Activated CD4-positive, alpha-beta T cell treated with anti-CD3 and anti-CD28 coated beads for 24 hours (primary cell): ENCODE results near the gene EN1.

Experiments used
- DNase-seq, 2 donors: peaks; one replicate each; pipeline ENCODE4 v3.0.0-alpha.2; 2020; ENCODE audit warnings: low read depth in 2 of 2

EN1 gene

DNA sequence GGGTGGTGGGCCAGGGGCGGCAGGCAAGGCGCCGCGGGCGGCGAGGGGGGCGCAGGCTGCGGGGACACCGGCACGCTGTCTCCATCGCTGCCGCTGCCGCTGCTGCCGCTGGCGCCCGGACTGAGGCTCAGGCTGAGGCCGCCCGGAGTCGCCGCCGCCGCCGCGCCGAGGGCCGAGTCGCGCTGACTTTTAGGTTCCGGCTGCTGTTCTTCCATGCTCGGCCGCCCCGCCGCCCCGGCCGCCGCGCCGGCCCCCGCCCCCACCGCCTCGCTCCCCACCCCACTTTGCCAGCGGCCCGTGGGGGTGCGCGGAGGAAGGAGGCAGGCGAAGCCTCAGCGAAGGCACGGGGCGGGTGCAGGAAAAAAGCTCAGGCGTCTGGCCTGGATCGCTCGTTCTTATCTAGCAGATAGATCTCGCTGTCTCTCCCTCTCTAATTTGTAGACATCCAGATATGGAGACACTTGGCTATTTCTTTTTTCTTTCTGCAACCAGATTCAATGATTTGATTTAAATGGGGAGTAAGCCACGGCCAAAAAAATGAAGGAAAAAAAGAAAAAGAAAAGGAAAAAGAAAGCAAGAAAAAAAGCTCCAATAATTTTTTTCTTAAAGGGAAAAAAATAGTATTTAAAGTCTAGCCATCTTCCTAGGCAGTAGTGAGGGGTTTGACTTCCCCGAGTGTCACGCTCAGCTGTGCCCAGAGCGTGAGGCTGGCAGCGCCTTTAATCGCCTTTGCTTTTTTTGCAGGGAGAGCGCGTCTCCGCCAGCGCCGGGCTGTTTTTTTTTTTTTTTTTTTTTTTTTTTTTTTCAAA is at the start of gene EN1:
TSS of gene EN1 (minus strand) at position 696 of the 809 bp plus-strand sequence. CDS start at position 215, 481 bp downstream.
- no peak for DNase-seq

DNA sequence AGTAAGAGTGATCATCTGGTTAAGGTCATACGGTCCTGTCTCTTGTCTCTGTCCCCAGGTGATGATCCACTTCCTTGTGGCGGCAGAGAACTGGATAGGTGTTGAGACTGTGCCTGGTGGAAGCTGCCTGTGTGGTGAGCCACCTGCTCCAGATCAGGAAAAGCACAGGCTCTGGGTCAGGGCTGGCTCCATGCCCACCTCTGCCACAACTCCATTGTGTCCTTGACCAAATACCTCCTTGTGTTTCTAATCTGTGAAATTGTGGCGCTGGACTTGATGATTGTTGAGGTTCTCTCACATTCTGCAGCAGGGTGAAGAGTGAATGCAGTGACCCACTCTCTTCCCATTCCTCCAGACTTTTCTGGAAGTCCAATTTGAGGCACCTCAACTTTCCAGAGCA is 45.7 kb upstream of the EN1 start:
- no peak for DNase-seq

DNA sequence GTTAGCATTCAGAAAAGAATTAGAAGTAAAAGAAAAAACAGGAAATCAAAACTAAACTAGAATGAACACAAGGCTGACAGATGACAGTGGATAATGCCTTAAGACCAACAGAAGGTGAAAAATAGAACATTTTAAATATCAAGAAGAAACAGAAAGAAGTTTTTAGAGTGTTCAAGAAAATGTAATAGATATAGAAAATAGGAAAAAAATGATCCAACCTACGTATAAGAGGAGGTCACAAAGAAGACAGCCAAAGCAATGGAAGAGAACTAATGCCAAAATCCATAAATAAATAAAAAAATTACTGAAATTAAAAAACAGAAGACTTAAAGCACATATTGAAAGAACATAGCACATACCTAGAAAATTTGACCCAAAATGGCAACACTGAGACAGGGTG is 42.5 kb upstream of the EN1 start:
- DNase-seq, result no peak

DNA sequence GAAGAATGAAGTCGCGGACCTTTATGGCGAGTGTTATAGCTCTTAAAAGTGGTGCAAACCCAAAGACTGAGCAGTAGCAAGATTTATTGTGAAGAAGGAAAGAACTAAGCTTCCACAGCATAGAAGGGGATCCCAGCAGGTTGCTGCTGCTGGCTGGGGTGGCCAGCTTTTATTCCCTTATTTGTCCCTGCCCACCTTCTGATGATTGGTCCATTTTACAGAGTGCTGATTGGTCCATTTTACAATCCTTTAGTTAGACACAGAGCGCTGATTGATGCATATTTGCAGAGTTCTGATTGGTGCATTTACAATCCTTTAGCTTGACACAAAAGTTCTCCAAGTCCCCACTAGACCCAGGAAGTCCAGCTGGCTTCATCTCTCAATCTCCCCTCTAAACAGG is 36.3 kb upstream of the EN1 start:
- no peak for DNase-seq

DNA sequence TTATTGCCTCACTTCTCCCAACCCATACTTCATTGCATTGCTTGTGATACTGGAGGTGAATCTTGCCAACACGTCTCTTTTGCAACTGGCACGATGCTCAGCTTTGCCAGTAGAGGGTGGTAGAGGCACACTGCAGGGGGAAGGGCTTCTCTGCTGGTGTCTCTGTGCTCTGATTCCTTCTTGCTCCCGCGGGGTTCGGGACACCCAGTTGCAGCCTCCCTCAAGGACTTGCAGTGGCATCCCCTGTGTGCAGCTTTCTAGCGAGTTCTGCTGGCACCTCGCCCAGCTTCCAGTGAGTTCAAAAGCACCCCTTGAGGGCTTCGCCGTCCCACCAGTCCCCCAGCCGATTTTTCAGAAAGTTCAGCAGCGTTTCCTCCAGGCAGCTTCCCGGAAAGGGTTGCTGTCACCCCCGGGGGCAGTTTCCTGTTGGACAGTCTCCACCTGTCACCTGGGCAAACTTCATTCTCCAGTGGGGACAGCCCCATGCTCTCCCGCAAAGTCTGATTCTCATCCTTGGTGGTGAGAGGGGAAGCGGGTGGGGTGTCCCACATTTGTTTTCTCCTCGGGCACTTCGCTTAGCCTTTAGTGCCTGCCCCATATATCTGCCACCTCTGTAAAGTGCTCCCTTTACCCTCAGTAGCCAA is 35.4 kb upstream of the EN1 start:
- peak; percentile 37 to 52 for DNase-seq

DNA sequence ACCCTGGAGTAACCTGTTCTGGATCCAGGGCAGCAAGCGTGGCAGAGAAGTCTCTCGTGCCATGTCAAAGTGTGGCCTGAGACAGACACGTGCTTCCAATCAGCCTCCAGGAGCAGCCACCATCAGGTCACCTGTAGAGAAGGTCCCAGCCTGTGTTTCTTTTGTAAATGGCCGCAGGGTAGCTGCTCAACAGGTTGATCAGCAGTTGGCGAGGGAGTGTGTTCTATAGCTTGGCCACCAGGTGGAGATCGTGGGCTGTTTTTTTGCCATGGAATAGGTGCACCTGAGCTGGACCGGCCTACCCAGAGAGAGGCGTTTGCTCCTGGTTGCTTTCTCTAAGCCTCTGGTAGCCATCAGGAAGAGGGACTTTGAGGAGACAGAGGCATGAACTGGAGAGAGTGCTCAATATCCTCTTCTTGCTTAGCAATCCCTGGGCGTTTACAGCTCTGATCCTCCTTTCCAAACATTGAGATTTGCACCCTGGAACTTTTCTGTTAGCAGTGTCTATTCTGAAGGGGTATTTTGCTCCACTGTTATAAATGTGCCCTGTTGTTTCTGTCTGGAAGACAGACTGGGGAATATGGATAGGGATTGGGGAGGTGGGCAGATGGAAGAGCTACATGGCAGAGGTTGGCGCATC is 34.2 kb upstream of the EN1 start:
- DNase-seq, result peak; percentile 46 to 56

DNA sequence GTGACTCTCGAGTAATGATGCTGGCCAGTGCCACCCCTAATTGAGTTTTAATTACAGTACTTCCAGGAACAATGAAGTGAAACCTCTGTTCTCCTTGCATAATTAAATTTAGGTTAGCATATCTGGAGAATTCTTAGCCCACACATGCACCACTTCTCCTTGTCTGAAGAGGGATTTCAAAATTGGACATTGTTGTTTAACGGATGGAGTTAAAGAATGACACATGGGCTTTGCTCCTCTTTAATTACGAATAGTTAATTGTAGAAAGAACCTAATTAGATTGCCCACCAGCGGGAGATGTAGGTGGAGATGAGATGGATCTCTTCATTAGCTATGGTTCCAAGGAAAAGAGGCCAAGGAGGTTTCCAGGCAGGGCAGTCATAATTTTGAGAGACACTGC is 33.1 kb upstream of the EN1 start:
- no peak for DNase-seq

DNA sequence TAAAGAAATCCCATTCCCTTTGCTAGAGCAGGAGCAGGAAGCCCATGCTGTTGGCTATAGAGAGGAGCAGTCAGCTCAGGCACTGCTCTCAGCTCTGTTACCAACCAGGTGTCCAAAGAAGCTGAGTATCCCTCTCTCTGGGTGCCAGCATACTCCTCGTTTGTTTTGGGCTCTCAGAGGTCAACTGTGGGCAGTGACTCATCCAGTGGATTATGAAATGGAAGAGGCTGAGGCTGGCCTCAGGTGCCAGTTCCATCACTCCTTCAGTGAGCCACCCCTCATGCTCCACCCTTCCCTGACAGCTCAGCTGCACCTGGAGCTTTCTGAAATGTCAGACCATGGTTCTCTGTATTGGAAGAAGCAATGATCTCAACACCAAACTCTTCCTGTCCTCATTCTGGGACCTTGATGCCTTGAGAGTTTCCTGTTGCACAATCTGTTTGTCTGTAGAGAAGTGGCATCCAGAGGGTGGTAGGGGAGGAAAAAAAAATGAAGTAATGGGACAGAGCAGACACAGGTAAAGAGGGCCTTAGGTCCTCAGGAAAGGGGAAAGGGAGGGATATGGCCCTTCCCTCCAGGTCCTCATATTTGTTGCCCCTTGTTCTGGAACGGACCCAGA is 31.2 kb upstream of the EN1 start:
- no peak for DNase-seq

DNA sequence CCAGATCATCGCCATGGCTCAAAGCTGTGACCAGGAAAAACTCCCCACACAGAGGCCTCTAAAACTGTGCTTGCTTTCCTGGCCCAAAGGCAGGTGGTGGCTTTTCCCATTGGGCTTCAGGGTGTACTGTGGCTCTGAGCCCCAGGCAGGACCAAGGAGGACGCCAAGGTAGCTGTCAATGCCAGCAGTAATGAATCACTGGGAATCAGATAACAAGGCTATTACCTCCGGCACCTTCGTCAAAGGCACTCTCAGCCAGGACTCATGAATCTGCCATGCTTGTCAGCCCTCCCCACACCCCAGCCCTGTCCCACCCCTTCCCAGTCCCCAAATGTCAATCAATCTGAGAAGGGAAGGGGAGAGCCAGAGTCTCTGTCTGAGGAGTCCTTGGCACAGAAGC is 27.9 kb upstream of the EN1 start:
- no peak for DNase-seq

DNA sequence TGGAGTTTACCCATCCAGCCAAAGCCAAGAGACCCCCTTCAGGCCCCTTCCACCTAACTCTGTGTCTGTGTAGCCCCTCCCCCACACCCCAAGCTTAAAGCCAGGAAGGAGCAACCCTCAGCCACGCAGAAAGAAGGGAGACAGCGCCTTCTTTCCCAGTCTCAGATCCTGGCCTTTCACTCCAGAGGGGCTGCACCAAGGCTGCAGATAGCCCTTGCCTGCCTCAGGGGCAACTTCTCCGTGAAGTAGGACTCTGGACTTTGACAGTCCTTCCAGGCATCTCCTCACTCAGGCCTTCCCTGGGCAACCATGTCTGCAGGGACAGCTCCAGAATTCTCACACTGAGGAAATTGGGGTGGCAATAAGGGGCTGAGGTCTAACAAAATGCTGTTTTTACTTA is 26.9 kb upstream of the EN1 start:
- DNase-seq, result no peak

DNA sequence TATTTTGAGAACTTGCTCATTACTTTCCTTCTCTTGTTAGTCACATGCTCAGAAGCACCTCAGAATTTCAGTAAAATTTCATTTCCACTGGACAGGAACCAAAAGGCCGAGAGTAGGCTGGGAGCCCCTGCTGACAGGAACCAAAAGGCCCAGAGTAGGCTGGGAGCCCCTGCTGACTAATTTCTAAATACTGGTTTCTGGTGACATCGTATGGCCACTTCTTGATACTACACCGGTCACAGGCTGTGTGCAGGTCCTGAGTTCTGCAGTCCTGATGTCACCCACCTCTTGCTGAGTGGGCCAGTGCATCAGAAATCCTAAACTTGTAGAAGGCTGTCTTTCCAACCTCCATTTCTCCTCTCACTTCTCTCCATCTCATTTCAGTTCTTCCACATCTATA is 17.7 kb upstream of the EN1 start:
- DNase-seq, result no peak

DNA sequence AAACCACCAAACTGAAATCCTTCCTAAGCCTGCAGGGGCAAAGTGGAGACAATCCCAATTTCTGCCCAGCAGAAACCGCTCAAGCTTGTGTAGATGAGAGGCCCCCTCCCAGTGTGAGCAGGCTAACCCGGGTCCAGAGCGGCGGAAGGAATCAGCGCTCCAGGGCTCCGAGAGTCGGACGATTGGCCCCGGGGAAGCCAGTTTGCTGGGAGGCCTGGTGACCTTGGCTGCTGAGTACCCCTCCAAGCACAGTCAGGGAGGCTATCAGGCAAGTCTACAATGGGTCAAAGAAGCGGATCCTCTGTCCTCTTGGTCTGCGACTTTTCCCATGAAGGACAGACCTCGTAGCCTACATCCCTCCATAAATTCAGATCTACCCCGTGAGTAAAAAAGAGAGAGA is 16.8 kb upstream of the EN1 start:
- DNase-seq, result no peak

DNA sequence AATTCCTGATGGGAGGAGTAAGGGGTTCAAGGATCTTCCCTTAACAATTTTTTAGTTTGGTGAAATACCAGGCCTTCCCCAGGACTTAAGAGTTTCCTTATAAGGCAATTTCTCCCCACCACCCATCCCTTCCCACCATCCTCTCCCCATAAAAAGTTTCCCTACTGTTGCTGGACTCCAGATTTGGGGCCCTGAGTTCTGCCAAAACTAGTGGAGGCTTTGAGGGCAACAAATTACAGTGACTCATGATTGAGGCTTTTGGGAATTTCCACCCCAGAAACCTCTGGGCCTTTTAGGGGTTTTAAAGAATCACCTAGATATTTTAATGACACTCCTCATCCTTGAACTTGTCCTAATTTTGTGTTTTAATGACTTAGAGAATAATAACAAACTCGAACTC is 14.3 kb upstream of the EN1 start:
- no peak for DNase-seq

DNA sequence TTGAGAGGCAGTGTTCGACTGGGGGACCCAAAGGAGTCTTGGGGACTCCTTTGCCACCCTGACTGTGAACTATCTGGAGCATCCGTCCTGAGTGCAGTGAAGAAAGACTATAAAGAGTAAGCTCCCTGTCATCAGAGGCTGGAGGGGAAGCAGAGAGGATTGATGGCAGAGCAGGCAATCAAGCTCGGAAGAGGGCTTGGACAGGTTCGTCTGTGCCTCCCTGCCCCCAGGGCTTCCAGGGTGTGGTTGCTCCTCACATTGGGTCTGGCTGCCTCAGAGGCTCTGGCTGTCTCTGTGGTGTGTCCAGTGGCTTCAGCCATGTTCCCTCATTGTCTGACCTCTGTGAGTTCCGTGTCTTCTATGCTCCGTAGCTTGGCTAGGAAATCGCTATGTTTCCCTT is 13.8 kb upstream of the EN1 start:
- DNase-seq, result no peak

DNA sequence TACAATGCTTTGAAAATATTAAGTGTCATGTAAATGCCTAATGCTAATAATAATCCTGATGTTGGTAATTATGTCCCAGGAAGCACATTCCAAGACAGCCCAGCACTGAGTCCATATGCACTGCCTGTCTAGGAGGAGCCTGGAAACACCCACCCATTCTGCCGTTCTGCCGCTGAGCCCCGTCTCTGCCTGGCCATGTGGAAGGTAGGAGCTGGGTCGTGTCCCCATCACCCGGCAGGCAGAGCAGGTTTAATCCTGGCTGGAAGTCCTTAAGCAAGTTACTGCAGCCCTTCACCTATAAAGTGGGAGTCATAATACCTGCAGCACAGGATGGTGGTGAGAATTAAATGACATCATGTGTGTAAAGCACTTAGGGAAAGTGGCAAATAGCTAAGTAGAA is 13.1 kb upstream of the EN1 start:
- DNase-seq, result no peak

DNA sequence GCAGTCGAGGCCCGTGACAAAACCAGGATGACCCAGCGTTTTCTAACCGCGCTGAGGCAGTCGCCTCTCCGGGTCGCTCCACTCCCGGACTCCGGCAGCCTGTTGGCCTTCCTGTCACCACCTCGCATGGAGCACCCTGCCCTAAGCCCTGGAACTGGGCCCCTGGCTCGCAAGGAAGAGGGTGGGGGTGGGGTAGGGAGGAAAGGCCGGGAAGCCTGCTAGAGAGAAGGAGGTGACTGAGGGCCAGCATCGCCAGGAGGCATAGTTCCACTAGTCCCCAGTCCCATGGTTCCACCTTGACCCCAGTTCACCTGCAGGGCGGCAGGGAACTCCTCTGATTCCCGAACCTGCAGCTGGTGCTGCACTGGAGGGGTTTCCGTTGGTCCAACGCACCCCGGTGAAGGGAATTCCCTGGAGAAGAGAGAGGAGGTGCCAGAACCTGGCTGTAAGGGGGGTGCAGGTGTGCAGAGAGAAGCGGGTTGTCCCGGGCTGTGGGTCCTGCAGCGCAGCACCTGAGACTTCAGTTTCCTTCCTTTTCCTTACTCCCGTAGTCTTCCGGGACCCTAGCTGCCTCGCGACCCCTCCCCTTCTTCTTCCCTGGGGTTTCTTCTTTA is 11.8 kb upstream of the EN1 start:
- DNase-seq, result no peak

DNA sequence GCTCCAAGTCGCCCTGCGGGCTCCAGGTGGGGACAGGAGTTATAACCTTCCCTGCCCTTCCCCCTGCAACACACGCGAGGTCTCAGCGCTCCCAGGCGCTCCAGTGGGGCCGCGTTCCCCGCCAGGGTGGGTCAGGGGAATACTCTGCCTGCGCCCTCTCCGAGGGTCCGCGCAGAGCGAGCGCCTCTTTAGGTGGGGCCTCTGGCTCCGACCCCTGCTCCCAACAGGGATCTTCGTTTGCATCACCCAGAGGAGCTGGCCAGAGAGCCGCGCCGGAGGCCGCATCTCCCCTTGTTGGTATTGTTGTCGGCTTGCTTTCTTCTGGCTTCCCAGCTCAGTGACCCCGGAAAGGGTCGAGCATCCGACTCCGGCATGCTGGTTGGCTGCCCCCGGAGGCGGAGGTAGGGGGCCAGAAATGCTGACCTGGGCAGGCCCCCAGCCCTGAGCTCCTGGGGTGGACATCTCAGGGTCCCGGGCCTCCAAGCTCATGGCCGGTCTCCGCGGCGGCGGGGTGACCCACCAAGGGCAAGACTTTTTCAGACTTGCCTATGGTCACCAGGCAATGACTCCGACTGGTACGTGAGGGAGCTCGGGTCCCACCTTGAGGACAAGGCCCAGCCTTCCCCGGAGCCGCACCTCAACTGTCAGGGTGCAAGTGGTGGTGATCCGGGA is 11.2 kb upstream of the EN1 start:
- DNase-seq, result no peak

DNA sequence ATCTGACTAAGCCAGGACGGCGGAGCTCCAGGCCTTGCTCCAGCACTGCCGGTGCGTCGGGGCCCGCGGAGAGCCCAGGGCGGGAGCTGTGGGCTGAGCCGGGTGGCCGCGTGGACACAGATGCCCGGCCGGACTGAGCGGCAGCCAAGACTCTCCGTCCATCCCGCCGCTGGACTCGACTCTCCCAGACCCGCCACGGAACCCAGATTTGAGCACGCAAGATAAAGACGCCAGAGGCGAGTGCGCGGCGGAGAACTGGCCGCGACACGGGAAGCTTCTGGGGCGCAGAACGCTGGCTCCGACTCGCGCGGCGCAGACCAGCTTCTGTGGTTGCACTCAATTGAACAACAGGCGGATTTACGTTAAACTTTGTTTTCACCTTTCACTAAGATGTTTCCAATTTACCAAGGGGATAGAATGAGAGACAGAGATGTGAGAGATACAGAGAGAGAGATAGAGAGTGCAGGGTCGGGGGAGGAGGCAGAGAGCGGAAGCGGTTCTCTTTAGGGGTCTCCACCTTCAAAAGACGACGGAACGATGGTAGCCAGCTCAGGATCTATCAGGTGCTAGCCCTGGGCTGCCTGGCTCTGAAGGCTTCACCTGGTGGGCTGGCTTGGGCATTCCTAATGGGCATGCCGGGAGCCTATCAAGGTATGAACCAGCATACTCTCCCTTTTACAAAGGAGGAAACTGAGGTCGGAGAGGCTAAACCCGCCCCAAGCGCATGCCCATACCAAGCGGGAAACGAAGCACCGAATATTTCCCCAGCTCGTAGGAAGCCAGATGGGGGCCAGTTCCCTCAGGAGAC is 10.4 kb upstream of the EN1 start:
- no peak for DNase-seq

DNA sequence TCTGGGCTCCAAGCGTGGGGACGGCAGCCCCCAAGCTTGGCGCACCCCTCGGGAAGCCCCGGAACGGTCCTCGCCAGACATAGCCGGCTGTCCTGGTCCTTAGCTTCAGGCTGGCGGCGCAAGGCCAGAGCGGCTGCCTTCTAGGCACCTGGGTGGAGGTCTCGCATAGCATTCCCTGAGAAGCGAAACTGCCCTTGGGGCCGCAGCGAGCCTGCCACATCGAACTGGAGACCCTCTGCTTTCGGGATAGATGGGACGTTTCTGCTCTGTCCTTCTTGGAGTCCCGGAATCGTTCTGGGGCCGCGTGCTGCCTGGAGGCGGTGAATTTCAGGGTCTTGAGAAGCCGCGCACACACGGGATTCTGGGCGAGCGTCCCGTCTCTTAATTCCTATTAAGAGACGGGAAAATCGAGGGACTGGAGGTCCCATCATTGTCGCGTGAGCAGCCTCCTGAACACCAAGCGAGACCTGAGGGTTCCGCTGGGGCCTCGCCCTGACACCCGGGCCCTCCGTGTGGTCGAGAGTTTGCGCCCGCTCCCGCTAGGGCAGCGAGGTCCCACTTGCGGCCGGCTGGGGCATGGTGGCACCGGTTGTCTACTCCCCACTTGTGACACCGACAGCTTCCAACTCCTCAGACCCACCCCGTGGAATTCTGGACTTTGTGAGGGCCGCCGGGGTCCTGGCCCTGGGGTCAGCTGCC is 9.7 kb upstream of the EN1 start:
- no peak for DNase-seq

DNA sequence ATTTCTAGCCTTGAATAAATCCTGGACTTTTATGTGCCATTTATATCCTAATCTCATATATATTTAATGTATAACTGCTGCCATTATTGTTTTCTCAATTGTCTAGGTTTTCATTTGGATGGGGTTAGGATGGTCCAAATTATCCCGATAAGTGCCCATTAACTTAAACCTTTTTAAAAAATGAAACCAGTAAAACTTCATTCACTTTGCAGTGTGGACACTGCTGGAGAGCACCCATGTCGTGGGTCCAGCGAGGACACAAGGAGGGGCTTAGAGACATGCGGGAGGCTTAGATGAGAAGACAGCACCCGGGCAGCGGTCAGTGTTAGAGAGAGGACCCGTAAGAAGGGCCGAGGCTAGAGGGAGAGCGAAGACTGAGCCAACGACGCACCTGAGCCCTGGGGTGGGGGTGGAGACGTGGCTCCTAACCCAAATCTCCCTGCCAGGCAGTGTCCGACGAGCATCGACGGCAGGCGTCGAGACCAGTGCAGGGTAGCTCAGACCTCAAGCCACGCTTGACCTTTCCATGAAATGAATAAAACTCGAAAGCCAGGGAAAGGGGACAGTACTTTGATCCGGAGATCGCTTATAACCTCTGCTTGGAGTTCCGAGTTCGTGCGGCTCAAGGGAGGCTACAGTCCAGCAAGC is 9.0 kb upstream of the EN1 start:
- DNase-seq, result no peak
